RPMI7951 (cell line): ENCODE data around the gene GRHL1. TPM values are rescaled to one million over a fixed set of nuclear protein-coding genes. Genes with fewer than 3 reads are reported as not detected.

Experiments used
- DNase-seq: peaks from one replicate; pipeline ENCODE4 v3.0.0-alpha.2; 2012; ENCODE audit warnings: low read depth
- total RNA-seq: library from RNA; depleted of rRNA; stranded (reverse); fragments of >200 nt; shearing (Covaris generic); gene quantifications from 2 replicates; pipeline ENCODE4 v1.2.3, GENCODE V29; 2014; rRNA removed

GRHL1 gene
- total RNA-seq, 1 experiment from 2014 or later: 0.36 TPM

GRCh38 chr2:10042301-10043161 is 91.0 kb downstream of the GRHL1 start:
- DNase-seq: no peak

- peak; percentile 86 for DNase-seq
Observed at GRCh38 chr2:10043256-10043905, 91.9 kb downstream of the GRHL1 start, which contains the start of gene KLF11. Gene KLF11, plus strand, starts transcription at chr2:10043550. Its CDS starts 167 bp downstream, at chr2:10043717.

GRCh38 chr2:10043906-10044601 is 92.6 kb downstream of the GRHL1 start:
- peak; percentile 80 for DNase-seq

- no peak for DNase-seq
Observed at GRCh38 chr2:10045561-10046355, 94.3 kb downstream of the GRHL1 start.

- no peak for DNase-seq
Observed at GRCh38 chr2:10046931-10047330, 95.4 kb downstream of the GRHL1 start.

GRCh38 chr2:10047616-10048500 is 96.4 kb downstream of the GRHL1 start:
- DNase-seq: no peak

- DNase-seq: peak; percentile 54
Observed at GRCh38 chr2:10048501-10049171, 97.1 kb downstream of the GRHL1 start.

Other genes starting within 250 kb of the GRHL1 start
- 40.9 and 49.6 TPM in 2 replicates for gene TAF1B, start 108.2 kb upstream of the GRHL1 start, total RNA-seq
- 2.4 and 3.0 TPM in 2 replicates for gene KLF11, start 91.9 kb downstream of the GRHL1 start, total RNA-seq
- 0.12 and 2.2 TPM in 2 replicates for gene CYS1, start 128.7 kb downstream of the GRHL1 start, total RNA-seq
- 134 and 144 TPM in 2 replicates for gene RRM2, start 171.0 kb downstream of the GRHL1 start, total RNA-seq